CD4-positive, alpha-beta memory T cell (primary cell): ENCODE measurements around the gene GMPPB. TPM values are rescaled to one million over a fixed set of nuclear protein-coding genes. Genes with fewer than 3 reads are reported as not detected.
A peak's percentile ranks its signal among the peaks of the same experiment; 100 is the strongest.
"Not testable (repeated sequence)": the region's sequence is repeated elsewhere in the genome, so short reads cannot be mapped to it uniquely, and the experiment has no call there.

Source experiments
- CTCF ChIA-PET: fragments of 350-600 bp; sonication (Branson Sonifier 250); formaldehyde crosslinking; loops from one replicate; lab custom pipeline; 2021; ENCODE audit warnings: inconsistent platforms; ENCODE audit not compliant: partially characterized antibody; lab: Charles Lee
- POLR2A ChIA-PET: fragments of 350-600 bp; sonication (Branson Sonifier 250); formaldehyde crosslinking; loops from one replicate; lab custom pipeline; 2021; ENCODE audit not compliant: partially characterized antibody; lab: Charles Lee
- DNase-seq, 5 donors: peaks; one replicate each; pipeline versions ENCODE4 v3.0.0 to v3.0.0-alpha.2; 2020 to 2022; ENCODE audit warnings: mixed read lengths in 1 of 5
- H3K27ac ChIP-seq: one replicate; pipeline ENCODE4 v1.7.0; 2013; ENCODE audit warnings: low read depth, low read length
- H3K27me3 ChIP-seq: 2 replicates; pipeline ENCODE4 v1.7.0; 2013; ENCODE audit warnings: mild to moderate bottlenecking, low read length, moderate library complexity; ENCODE audit not compliant: insufficient read depth
- H3K36me3 ChIP-seq: 2 replicates; pipeline ENCODE4 v1.7.0; 2013; ENCODE audit warnings: mild to moderate bottlenecking, low read length, moderate library complexity; ENCODE audit not compliant: insufficient read depth
- H3K4me1 ChIP-seq: 2 replicates; pipeline ENCODE4 v1.7.0; 2013; ENCODE audit warnings: mild to moderate bottlenecking, low read length, moderate library complexity; ENCODE audit not compliant: insufficient read depth
- H3K4me3 ChIP-seq, 2 donors: one replicate each; pipeline ENCODE4 v1.7.0; 2013; ENCODE audit warnings: low read length in 2 of 2, mild to moderate bottlenecking in 1 of 2
- H3K9me3 ChIP-seq, 2 donors: one replicate each; pipeline ENCODE4 v1.7.0; 2013; ENCODE audit warnings: low read length in 2 of 2, control low read depth in 1 of 2; ENCODE audit not compliant: control insufficient read depth in 1 of 2
- H3K27ac Mint-ChIP-seq, 7 donors: one replicate each; pipeline ENCODE4 v1.8.0; 2020 to 2021; ENCODE audit warnings: mixed read lengths in 7 of 7, mild to moderate bottlenecking in 6 of 7, inconsistent platforms in 3 of 7, moderate library complexity in 3 of 7
- H3K27me3 Mint-ChIP-seq, 2 donors: one replicate each; pipeline ENCODE4 v1.8.0; 2020 to 2021; ENCODE audit warnings: mixed read lengths in 2 of 2
- H3K36me3 Mint-ChIP-seq, 2 donors: one replicate each; pipeline ENCODE4 v1.8.0; 2020 to 2021; ENCODE audit warnings: mixed read lengths in 2 of 2, inconsistent platforms in 1 of 2, mild to moderate bottlenecking in 1 of 2
- H3K4me1 Mint-ChIP-seq, 4 donors: one replicate each; pipeline ENCODE4 v1.8.0; 2020 to 2021; ENCODE audit warnings: mixed read lengths in 4 of 4, mild to moderate bottlenecking in 1 of 4
- H3K4me3 Mint-ChIP-seq, 8 donors: one replicate each; pipeline ENCODE4 v1.8.0; 2020 to 2021; ENCODE audit warnings: mixed read lengths in 8 of 8, mild to moderate bottlenecking in 7 of 8, moderate library complexity in 6 of 8, inconsistent platforms in 3 of 8
- H3K9me3 Mint-ChIP-seq, 8 donors: one replicate each; pipeline ENCODE4 v1.8.0; 2020 to 2021; ENCODE audit warnings: mixed read lengths in 8 of 8, mild to moderate bottlenecking in 5 of 8, inconsistent platforms in 3 of 8, moderate library complexity in 1 of 8
- intact Hi-C: fragments of 100-400 bp; cut with micrococcal nuclease; formaldehyde crosslinking; loops from one replicate; pipeline ENCODE4 v1.15.1; 2023
- polyA plus RNA-seq, 2 donors: library from polyadenylated mRNA; unstranded; fragments of 300-500 nt; fragmentation: Illumina TruSeq; gene quantifications; one replicate each; pipeline ENCODE4 v1.2.3, GENCODE V29; 2021
- total RNA-seq, 2 experiments: library from RNA; stranded (reverse); gene quantifications; one replicate each; pipeline ENCODE4 v1.2.3, GENCODE V29; 2021

The GMPPB gene
- total and polyA plus RNA-seq, 4 experiments from 2014 or later, result 22.2 to 61.3 (median 41.7) TPM

- Mint-ChIP-seq H3K4me1 (peaks cover 0 to 9% (median 5%) of the 10 kb centered on the region in 4 donors), H3K27me3 (no peaks in the 10 kb centered on the region), H3K27ac (peak overlapping the region in 1 of 7 donors; percentile 84), H3K4me3 (no peak overlapping the region), H3K9me3 (no peaks in the 10 kb centered on the region), H3K36me3 (peaks cover 2 to 27% of the 10 kb centered on the region in 2 donors)
- H3K4me1 ChIP-seq, result no peaks in the 10 kb centered on the region
- H3K36me3 ChIP-seq, result peaks cover 12% of the 10 kb centered on the region
- no peaks in the 10 kb centered on the region for H3K27me3 ChIP-seq
- POLR2A ChIA-PET, result no interaction called here
- CTCF ChIA-PET, result interaction anchor here (1.9 to 4.3 kb wide), 2 partner anchors 137 to 163 kb away, joined by 8 to 23 read pairs; no protein-coding TSS in a partner anchor
- no peak for DNase-seq
- intact Hi-C loops, result no loop called here
- H3K4me3 ChIP-seq, result no peak overlapping the region
- no peaks in the 10 kb centered on the region for H3K9me3 ChIP-seq
- H3K27ac ChIP-seq, result no peak overlapping the region
Measured at GRCh38 chr3:49702672-49703071, 21.1 kb downstream of the GMPPB start.

GRCh38 chr3:49701388-49702077 lies 22.2 kb downstream of the GMPPB start:
- Mint-ChIP-seq H3K9me3 (no peaks in the 10 kb centered on the region), H3K4me3 (no peak overlapping the region), H3K36me3 (peaks cover 0 to 28% of the 10 kb centered on the region in 2 donors), H3K27ac (no peak overlapping the region), H3K4me1 (peaks cover 0 to 9% (median 4%) of the 10 kb centered on the region in 4 donors), H3K27me3 (no peaks in the 10 kb centered on the region)
- no peak overlapping the region for H3K4me3 ChIP-seq
- peak in 1 of 5 donors; percentile 17 for DNase-seq
- intact Hi-C loops, result no loop called here
- H3K36me3 ChIP-seq, result peaks cover 12% of the 10 kb centered on the region
- no peaks in the 10 kb centered on the region for H3K9me3 ChIP-seq
- ChIA-PET CTCF (interaction anchor here (0.8 to 4.3 kb wide), 3 partner anchors 71 to 525 kb away, joined by 3 to 23 read pairs (median 5); no protein-coding TSS in a partner anchor), POLR2A (no interaction called here)
- H3K27me3 ChIP-seq, result no peaks in the 10 kb centered on the region
- no peak overlapping the region for H3K27ac ChIP-seq
- no peaks in the 10 kb centered on the region for H3K4me1 ChIP-seq

GRCh38 chr3:49700453-49701128 lies 23.2 kb downstream of the GMPPB start:
- peak in 1 of 5 donors; percentile 2 for DNase-seq
- H3K27ac Mint-ChIP-seq, result peak overlapping the region in 1 of 7 donors; percentile 29
- H3K27me3 ChIP-seq, result no peaks in the 10 kb centered on the region
- peaks cover 0 to 28% of the 10 kb centered on the region in 2 donors for H3K36me3 Mint-ChIP-seq
- H3K27me3 Mint-ChIP-seq, result no peaks in the 10 kb centered on the region
- intact Hi-C loops, result no loop called here
- H3K4me1 Mint-ChIP-seq, result peaks cover 0 to 9% (median 4%) of the 10 kb centered on the region in 4 donors
- H3K9me3 ChIP-seq, result no peaks in the 10 kb centered on the region
- ChIA-PET POLR2A (no interaction called here), CTCF (interaction anchor here (0.8 to 4.3 kb wide), 3 partner anchors 72 to 526 kb away, joined by 3 to 23 read pairs (median 5); no protein-coding TSS in a partner anchor)
- H3K9me3 Mint-ChIP-seq, result no peaks in the 10 kb centered on the region
- H3K4me3 Mint-ChIP-seq, result no peak overlapping the region
- H3K4me1 ChIP-seq, result no peaks in the 10 kb centered on the region
- H3K27ac ChIP-seq, result no peak overlapping the region
- H3K4me3 ChIP-seq, result no peak overlapping the region
- peaks cover 8% of the 10 kb centered on the region for H3K36me3 ChIP-seq

- no peaks in the 10 kb centered on the region for H3K27me3 ChIP-seq
- POLR2A ChIA-PET, result no interaction called here
- no peak overlapping the region for H3K4me3 Mint-ChIP-seq
- H3K9me3 Mint-ChIP-seq, result no peaks in the 10 kb centered on the region
- peaks cover 0 to 9% (median 4%) of the 10 kb centered on the region in 4 donors for H3K4me1 Mint-ChIP-seq
- no peak overlapping the region for H3K27ac ChIP-seq
- CTCF ChIA-PET, result interaction anchor here (0.7 kb wide), 1 partner anchor 139 kb away, joined by 3 read pairs; no protein-coding TSS in a partner anchor
- no peaks in the 10 kb centered on the region for H3K4me1 ChIP-seq
- H3K36me3 Mint-ChIP-seq, result peaks cover 0 to 28% of the 10 kb centered on the region in 2 donors
- H3K27ac Mint-ChIP-seq, result no peak overlapping the region
- H3K36me3 ChIP-seq, result peaks cover 8% of the 10 kb centered on the region
- H3K9me3 ChIP-seq, result no peaks in the 10 kb centered on the region
- no peak overlapping the region for H3K4me3 ChIP-seq
- intact Hi-C loops, result no loop called here
- DNase-seq, result no peak
- no peaks in the 10 kb centered on the region for H3K27me3 Mint-ChIP-seq
Measured at GRCh38 chr3:49700014-49700413, 23.7 kb downstream of the GMPPB start.

- Histone ChIP-seq H3K27ac (no peak overlapping the region), H3K4me3 (no peak overlapping the region), H3K9me3 (no peaks in the 10 kb centered on the region), H3K36me3 (peaks cover 8% of the 10 kb centered on the region), H3K4me1 (no peaks in the 10 kb centered on the region), H3K27me3 (no peaks in the 10 kb centered on the region)
- intact Hi-C loops, result no loop called here
- CTCF ChIA-PET, result interaction anchor here (0.7 kb wide), 1 partner anchor 140 kb away, joined by 3 read pairs; no protein-coding TSS in a partner anchor
- Mint-ChIP-seq H3K4me1 (peaks cover 0 to 12% (median 4%) of the 10 kb centered on the region in 4 donors), H3K27me3 (no peaks in the 10 kb centered on the region), H3K27ac (no peak overlapping the region), H3K4me3 (no peak overlapping the region), H3K9me3 (no peaks in the 10 kb centered on the region), H3K36me3 (peaks cover 0 to 28% of the 10 kb centered on the region in 2 donors)
- POLR2A ChIA-PET, result no interaction called here
- peak in 1 of 5 donors; percentile 4 for DNase-seq
Measured at GRCh38 chr3:49699281-49699979, 24.3 kb downstream of the GMPPB start.

GRCh38 chr3:49695350-49696015 lies 28.3 kb downstream of the GMPPB start:
- H3K9me3 ChIP-seq, H3K4me3 Mint-ChIP-seq, H3K4me3 ChIP-seq, H3K27me3 Mint-ChIP-seq, H3K27ac ChIP-seq, POLR2A ChIA-PET, DNase-seq, intact Hi-C loops, CTCF ChIA-PET, H3K9me3 Mint-ChIP-seq, H3K36me3 ChIP-seq, H3K27me3 ChIP-seq: not testable (repeated sequence)
- Mint-ChIP-seq H3K36me3 (peaks cover 0 to 12% of the 10 kb centered on the region in 2 donors), H3K27ac (peak overlapping the region in 1 of 7 donors; percentile 37), H3K4me1 (peaks cover 8 to 25% (median 17%) of the 10 kb centered on the region in 4 donors)
- peaks cover 12% of the 10 kb centered on the region for H3K4me1 ChIP-seq
